ENCODE measurements around the gene SRC.

DNA sequence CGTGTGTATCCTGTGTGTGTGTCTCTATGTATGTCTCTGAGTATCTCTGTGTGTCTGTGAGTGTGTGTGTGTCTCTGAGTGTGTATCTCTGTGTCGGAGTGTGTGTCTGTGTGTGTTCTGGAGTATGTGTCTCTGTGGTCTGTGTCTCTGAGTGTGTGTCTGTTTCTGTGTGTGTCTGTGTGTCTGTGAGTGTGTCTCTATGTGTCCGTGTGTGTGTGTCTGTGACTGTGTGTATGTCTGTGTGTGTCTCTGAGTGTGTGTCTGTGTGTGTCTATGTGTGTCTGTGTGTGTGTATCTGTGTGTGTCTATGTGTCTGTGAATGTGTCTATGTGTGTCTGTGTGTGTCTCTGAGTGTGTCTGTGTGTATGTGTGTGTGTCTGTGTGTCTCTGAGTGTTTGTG lies 73.4 kb downstream of the SRC start:
- TF ChIP-seq, protein P1, sequence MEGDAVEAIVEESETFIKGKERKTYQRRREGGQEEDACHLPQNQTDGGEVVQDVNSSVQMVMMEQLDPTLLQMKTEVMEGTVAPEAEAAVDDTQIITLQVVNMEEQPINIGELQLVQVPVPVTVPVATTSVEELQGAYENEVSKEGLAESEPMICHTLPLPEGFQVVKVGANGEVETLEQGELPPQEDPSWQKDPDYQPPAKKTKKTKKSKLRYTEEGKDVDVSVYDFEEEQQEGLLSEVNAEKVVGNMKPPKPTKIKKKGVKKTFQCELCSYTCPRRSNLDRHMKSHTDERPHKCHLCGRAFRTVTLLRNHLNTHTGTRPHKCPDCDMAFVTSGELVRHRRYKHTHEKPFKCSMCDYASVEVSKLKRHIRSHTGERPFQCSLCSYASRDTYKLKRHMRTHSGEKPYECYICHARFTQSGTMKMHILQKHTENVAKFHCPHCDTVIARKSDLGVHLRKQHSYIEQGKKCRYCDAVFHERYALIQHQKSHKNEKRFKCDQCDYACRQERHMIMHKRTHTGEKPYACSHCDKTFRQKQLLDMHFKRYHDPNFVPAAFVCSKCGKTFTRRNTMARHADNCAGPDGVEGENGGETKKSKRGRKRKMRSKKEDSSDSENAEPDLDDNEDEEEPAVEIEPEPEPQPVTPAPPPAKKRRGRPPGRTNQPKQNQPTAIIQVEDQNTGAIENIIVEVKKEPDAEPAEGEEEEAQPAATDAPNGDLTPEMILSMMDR (IDR thresholded peaks at IDR 0.05): no peak
- TF ChIP-seq EP300 (IDR thresholded peaks at IDR 0.05) (no peak), POLR2A (IDR thresholded peaks at IDR 0.05; ENCODE audit: low read depth) (no peak)

Measured in esophagus muscularis mucosa (tissue), 4 donors.